ENCODE measurements around the gene HNRNPA2B1.

Gene HNRNPA2B1

DNA sequence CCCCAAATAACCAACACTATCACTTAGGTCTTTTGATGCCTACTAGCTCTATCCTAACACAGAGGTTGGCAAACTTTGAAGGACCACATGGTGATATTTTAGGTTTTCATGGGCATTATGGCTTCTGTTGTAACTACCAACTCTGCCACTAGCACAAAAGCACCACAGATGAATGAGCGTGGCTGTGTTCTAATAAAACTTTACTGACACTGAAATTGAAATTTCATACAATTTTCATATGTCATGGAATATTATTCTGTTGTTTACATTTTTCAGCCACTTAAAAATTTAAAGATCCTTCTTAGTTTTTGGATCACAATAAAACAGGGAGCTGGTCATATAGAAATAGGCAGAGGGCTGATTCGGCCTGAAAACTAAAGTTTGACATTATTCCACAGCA is 27.4 kb upstream of the HNRNPA2B1 start:
- H3K27ac ChIP-seq (ENCODE audit: low read depth, low read length) = no peak overlapping the region
- H3K4me2 ChIP-seq (ENCODE audit: low read length) = no peak overlapping the region
- no peaks in the 10 kb centered on the region for H3K9me3 ChIP-seq (ENCODE audit: control insufficient read depth, insufficient read depth, low read length)
- H3K4me1 ChIP-seq (ENCODE audit: control insufficient read depth, low read length) = no peaks in the 10 kb centered on the region
- H3K79me2 ChIP-seq (ENCODE audit: control insufficient read depth, low read length) = no peaks in the 10 kb centered on the region
- H4K20me1 ChIP-seq (ENCODE audit: control insufficient read depth, insufficient read depth, low read depth, low read length) = no peaks in the 10 kb centered on the region
- no peaks in the 10 kb centered on the region for H3K36me3 ChIP-seq (ENCODE audit: control insufficient read depth, low read length)
- H3F3A ChIP-seq (ENCODE audit: control insufficient read depth, insufficient read depth) = no peaks in the 10 kb centered on the region
- H3K9me2 ChIP-seq (replicated peaks; ENCODE audit: control insufficient read depth, low read length) = no peaks in the 10 kb centered on the region
- H3K27me3 ChIP-seq (ENCODE audit: control insufficient read depth, low read length) = peaks cover 18% of the 10 kb centered on the region; the same call in 1 of the 2 replicates
- TF ChIP-seq, protein P1, sequence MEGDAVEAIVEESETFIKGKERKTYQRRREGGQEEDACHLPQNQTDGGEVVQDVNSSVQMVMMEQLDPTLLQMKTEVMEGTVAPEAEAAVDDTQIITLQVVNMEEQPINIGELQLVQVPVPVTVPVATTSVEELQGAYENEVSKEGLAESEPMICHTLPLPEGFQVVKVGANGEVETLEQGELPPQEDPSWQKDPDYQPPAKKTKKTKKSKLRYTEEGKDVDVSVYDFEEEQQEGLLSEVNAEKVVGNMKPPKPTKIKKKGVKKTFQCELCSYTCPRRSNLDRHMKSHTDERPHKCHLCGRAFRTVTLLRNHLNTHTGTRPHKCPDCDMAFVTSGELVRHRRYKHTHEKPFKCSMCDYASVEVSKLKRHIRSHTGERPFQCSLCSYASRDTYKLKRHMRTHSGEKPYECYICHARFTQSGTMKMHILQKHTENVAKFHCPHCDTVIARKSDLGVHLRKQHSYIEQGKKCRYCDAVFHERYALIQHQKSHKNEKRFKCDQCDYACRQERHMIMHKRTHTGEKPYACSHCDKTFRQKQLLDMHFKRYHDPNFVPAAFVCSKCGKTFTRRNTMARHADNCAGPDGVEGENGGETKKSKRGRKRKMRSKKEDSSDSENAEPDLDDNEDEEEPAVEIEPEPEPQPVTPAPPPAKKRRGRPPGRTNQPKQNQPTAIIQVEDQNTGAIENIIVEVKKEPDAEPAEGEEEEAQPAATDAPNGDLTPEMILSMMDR (IDR thresholded peaks at IDR 0.05; ENCODE audit: low read depth, low read length, poor library complexity, severe bottlenecking) = no peak
- TF ChIP-seq EZH2phosphoT487 (IDR thresholded peaks at IDR 0.05; ENCODE audit: borderline replicate concordance, low read length) = no peak
- H3K4me3 ChIP-seq (ENCODE audit: low read length) = no peak overlapping the region

DNA sequence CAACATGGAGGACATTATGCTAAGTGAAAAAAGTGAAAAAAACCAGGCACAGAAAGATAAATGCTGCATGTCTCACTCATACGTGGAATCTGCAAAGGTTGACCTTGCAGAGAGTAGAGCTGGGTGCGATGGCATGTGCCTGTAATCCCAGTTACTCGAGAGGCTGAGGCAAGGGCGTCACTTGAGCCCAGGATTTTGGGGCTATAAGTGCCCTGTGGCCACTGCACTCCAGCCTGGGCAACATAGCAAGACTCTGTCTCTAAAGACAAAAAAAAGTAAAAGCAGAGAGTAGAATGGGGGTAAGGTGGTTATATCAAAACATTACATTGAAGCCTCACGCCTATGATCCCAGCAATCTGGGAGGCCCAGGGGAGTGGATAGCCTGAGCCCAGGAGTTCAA is 23.8 kb upstream of the HNRNPA2B1 start:
- H3K9me2 ChIP-seq (replicated peaks; ENCODE audit: control insufficient read depth, low read length) = no peaks in the 10 kb centered on the region
- no peaks in the 10 kb centered on the region for H4K20me1 ChIP-seq (ENCODE audit: control insufficient read depth, insufficient read depth, low read depth, low read length)
- H3K79me2 ChIP-seq (ENCODE audit: control insufficient read depth, low read length) = no peaks in the 10 kb centered on the region
- H3K27me3 ChIP-seq (ENCODE audit: control insufficient read depth, low read length) = peaks cover 20% of the 10 kb centered on the region; the same call in 1 of the 2 replicates
- no peak overlapping the region for H3K27ac ChIP-seq (ENCODE audit: low read depth, low read length)
- H3F3A ChIP-seq (ENCODE audit: control insufficient read depth, insufficient read depth) = no peaks in the 10 kb centered on the region
- H3K36me3 ChIP-seq (ENCODE audit: control insufficient read depth, low read length) = no peaks in the 10 kb centered on the region
- no peaks in the 10 kb centered on the region for H3K9me3 ChIP-seq (ENCODE audit: control insufficient read depth, insufficient read depth, low read length)
- no peak overlapping the region for H3K4me3 ChIP-seq (ENCODE audit: low read length)
- no peak overlapping the region for H3K4me2 ChIP-seq (ENCODE audit: low read length)
- no peak for TF ChIP-seq EZH2phosphoT487 (IDR thresholded peaks at IDR 0.05; ENCODE audit: borderline replicate concordance, low read length)
- TF ChIP-seq, protein P1 (IDR thresholded peaks at IDR 0.05; ENCODE audit: low read depth, low read length, poor library complexity, severe bottlenecking) = no peak
- no peaks in the 10 kb centered on the region for H3K4me1 ChIP-seq (ENCODE audit: control insufficient read depth, low read length)

DNA sequence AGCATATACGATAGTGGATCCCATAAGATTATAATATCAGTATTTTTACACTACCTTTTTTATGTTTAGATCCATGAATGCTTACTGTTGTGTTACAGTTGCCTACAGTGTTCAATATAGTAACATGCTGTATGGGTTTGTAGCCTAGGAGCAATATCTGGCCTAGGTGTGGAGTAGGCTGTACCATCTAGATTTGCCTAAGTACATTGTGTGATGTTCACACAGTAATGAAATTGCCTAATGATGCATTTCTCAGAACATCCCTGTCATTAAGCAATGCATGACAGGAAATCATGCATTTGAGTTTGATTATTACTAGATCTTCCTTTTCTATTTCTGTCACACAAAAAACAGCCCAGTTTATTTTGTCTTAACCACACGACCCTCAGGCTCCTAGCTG is 15.5 kb upstream of the HNRNPA2B1 start:
- Histone ChIP-seq H3K36me3 (ENCODE audit: control insufficient read depth, low read length) (peaks cover 22% of the 10 kb centered on the region), H4K20me1 (ENCODE audit: control insufficient read depth, insufficient read depth, low read depth, low read length) (no peaks in the 10 kb centered on the region), H3K9me2 (replicated peaks; ENCODE audit: control insufficient read depth, low read length) (no peaks in the 10 kb centered on the region), H3K27me3 (ENCODE audit: control insufficient read depth, low read length) (peaks cover 3% of the 10 kb centered on the region; the same call in 1 of the 2 replicates), H3K4me1 (ENCODE audit: control insufficient read depth, low read length) (peaks cover 19% of the 10 kb centered on the region), H3K9me3 (ENCODE audit: control insufficient read depth, insufficient read depth, low read length) (no peaks in the 10 kb centered on the region), H3K4me2 (ENCODE audit: low read length) (no peak overlapping the region), H3K79me2 (ENCODE audit: control insufficient read depth, low read length) (no peaks in the 10 kb centered on the region), H3K27ac (ENCODE audit: low read depth, low read length) (no peak overlapping the region), H3K4me3 (ENCODE audit: low read length) (no peak overlapping the region), H3F3A (ENCODE audit: control insufficient read depth, insufficient read depth) (peaks cover 55% of the 10 kb centered on the region)
- no peak for TF ChIP-seq EZH2phosphoT487 (IDR thresholded peaks at IDR 0.05; ENCODE audit: borderline replicate concordance, low read length)
- TF ChIP-seq, protein P1 (IDR thresholded peaks at IDR 0.05; ENCODE audit: low read depth, low read length, poor library complexity, severe bottlenecking) = no peak

Measured in DOHH2 (cell line).